Esophagus squamous epithelium (tissue), 5 donors: Measurements from ENCODE around the gene IER2. TPM values are rescaled to one million over a fixed set of nuclear protein-coding genes. Genes with fewer than 3 reads are reported as not detected.
A peak's percentile ranks its signal among the peaks of the same experiment; 100 is the strongest.
"Not testable (repeated sequence)": the region's sequence is repeated elsewhere in the genome, so short reads cannot be mapped to it uniquely, and the experiment has no call there.

Source experiments
- DNase-seq: peaks from one replicate; lab custom pipeline; 2025; lab: John Stamatoyannopoulos, UW
- H3K27ac ChIP-seq, 4 donors: fragments of 200-600 bp; sonication (generic); one replicate each; pipeline ENCODE4 v1.5.1; 2016 to 2019; ENCODE audit warnings: mild to moderate bottlenecking in 1 of 4
- H3K27me3 ChIP-seq, 4 donors: fragments of 200-600 bp; sonication (generic); 1 replicate in 3 of 4; 2 replicates in 1 of 4; pipeline versions ENCODE4 v1.5.1 to v1.6.0; 2017 to 2021; ENCODE audit warnings: antibody characterized with exemption in 1 of 4
- H3K36me3 ChIP-seq, 3 donors: fragments of 200-600 bp; sonication (generic); one replicate each; pipeline ENCODE4 v1.5.1; 2016 to 2019
- H3K4me1 ChIP-seq, 3 donors: fragments of 200-600 bp; sonication (generic); one replicate each; pipeline ENCODE4 v1.5.1; 2017 to 2019
- H3K4me3 ChIP-seq, 4 donors: fragments of 200-600 bp; sonication (generic); 1 replicate in 3 of 4; 2 replicates in 1 of 4; pipeline ENCODE4 v1.5.1; 2016 to 2019; ENCODE audit warnings: mild to moderate bottlenecking in 2 of 4, moderate library complexity in 1 of 4
- H3K9me3 ChIP-seq, 3 donors: fragments of 200-600 bp; sonication (generic); one replicate each; pipeline ENCODE4 v1.5.1; 2016 to 2019
- POLR2A ChIP-seq, 4 donors: fragments of 450-650 bp; IDR thresholded peaks; one replicate each; pipeline ENCODE4 v1.6.1; 2017; ENCODE audit warnings: antibody characterized with exemption in 4 of 4, mild to moderate bottlenecking in 4 of 4, moderate library complexity in 3 of 4
- WGBS, 2 donors: methylation state at CpG; one replicate each; pipeline ENCODE4 v1.1.5; 2018; 5-methylcytosine and 5-hydroxymethylcytosine counted together
- intact Hi-C: fragments of 100-400 bp; cut with DNase I; formaldehyde crosslinking; loops from one replicate; pipeline ENCODE4 v1.15.0; 2022
- total RNA-seq, 4 donors: library from RNA; depleted of rRNA; stranded (reverse); fragments of >200 nt; gene quantifications; one replicate each; pipeline ENCODE4 v1.1.0, GENCODE V29; 2016
- TF ChIP-seq, protein P1 (sequence below), 6 experiments: fragments of 450-650 bp in 4 of 6; fragments of 200-600 bp in 2 of 6; sonication (generic) in 2 of 6; IDR thresholded peaks; one replicate each; pipeline ENCODE4 v1.5.1; 2016 to 2019; ENCODE audit warnings: antibody characterized with exemption in 6 of 6, mild to moderate bottlenecking in 4 of 6, moderate library complexity in 4 of 6
- donor health status: DM: yes; HTN: yes; CAD: no.

IER2 gene
- total RNA-seq, 4 donors from 2014 or later, result 46.5 to 118 (median 76.9) TPM

DNA sequence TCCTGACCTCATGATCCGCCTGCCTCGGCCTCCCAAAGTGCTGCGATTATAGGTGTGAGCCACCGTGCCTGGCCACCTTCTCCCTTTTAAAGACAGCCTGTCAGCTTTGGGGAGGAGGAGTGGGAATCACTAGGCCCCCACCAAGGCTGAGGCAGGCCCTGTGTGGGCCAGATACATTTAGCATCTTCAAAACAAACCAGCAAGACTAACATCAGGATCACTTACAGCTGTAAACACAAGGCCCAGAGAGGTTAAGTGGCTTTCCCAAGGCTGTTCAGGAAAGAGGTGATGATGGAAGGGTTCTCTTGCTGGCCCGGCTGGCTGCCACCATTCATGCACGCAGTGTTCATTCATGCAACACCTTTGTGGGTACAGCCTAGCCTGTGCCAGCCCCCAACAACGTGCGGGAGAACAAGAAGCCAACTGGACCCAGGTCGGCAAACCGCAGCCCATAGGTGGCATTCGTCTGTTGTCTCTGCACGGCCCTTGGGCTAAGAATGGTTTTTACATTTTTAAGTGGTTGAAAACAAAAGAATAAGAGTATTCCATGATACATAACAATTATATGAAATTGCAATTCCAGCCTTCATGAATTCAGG lies 23.0 kb downstream of the IER2 start:
- DNase-seq, result no peak
- whole genome bisulfite sequencing, 2 donors, result 87 to 88% methylated on average over 7 to 8 of the region's 12 CpGs
- H3K4me1 ChIP-seq, result peaks cover 24 to 61% (median 45%) of the 10 kb centered on the region in 3 donors
- no peaks in the 10 kb centered on the region for H3K36me3 ChIP-seq
- no peak for TF ChIP-seq POLR2A (IDR thresholded peaks at IDR 0.05)
- TF ChIP-seq, protein P1, sequence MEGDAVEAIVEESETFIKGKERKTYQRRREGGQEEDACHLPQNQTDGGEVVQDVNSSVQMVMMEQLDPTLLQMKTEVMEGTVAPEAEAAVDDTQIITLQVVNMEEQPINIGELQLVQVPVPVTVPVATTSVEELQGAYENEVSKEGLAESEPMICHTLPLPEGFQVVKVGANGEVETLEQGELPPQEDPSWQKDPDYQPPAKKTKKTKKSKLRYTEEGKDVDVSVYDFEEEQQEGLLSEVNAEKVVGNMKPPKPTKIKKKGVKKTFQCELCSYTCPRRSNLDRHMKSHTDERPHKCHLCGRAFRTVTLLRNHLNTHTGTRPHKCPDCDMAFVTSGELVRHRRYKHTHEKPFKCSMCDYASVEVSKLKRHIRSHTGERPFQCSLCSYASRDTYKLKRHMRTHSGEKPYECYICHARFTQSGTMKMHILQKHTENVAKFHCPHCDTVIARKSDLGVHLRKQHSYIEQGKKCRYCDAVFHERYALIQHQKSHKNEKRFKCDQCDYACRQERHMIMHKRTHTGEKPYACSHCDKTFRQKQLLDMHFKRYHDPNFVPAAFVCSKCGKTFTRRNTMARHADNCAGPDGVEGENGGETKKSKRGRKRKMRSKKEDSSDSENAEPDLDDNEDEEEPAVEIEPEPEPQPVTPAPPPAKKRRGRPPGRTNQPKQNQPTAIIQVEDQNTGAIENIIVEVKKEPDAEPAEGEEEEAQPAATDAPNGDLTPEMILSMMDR (IDR thresholded peaks at IDR 0.05), result no peak
- no peaks in the 10 kb centered on the region for H3K27me3 ChIP-seq
- intact Hi-C loops, result no loop called here
- peak overlapping the region; percentile 88 to 97 (median 93) for H3K27ac ChIP-seq
- H3K9me3 ChIP-seq, result no peaks in the 10 kb centered on the region
- H3K4me3 ChIP-seq, result no peak overlapping the region

DNA sequence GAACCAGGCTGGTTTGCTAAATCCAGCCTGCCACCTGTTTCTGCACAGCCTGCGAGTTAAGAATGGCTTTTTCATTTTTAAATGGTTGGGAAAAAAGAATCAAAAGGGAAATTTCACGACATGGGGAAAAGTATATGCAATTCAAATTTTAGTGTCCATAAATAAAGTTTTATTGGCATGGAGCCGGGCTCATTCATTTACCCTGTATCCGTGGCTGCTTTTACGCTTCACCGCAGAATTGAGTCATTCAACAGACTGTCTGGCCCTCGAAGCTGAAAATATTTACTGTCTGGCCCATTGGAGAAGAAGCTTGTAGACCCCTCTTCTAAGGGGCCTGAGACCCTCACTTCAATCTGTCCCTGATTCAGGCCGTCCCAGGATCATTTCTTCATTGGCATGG lies 26.1 kb downstream of the IER2 start:
- TF ChIP-seq POLR2A (IDR thresholded peaks at IDR 0.05), result no peak
- TF ChIP-seq, protein P1 (IDR thresholded peaks at IDR 0.05), result no peak
- no peaks in the 10 kb centered on the region for H3K36me3 ChIP-seq
- no peaks in the 10 kb centered on the region for H3K9me3 ChIP-seq
- intact Hi-C loops, result no loop called here
- DNase-seq, result no peak
- no peak overlapping the region for H3K27ac ChIP-seq
- H3K4me1 ChIP-seq, result peaks cover 11 to 36% (median 21%) of the 10 kb centered on the region in 3 donors
- 64 to 74% methylated on average over 8 of the region's 8 CpGs for WGBS, 2 donors
- H3K4me3 ChIP-seq, result no peak overlapping the region
- no peaks in the 10 kb centered on the region for H3K27me3 ChIP-seq

DNA sequence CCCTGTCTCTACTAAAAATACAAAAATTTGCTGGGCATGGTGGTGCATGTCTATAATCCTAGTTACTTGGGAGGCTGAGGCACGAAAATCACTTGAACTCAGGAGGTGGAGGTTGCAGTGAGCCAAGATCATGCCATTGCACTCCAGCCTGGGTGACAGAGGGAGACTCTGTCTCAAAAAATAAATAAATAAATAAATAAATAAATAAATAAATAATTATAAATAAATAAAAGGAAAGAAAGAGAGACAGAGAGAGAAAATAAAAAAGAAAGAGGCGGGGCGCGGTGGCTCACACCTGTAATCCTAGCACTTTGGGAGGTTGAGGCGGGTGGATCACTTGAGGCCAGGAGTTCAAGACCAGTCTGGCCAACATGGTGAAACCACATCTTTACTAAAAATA lies 27.4 kb downstream of the IER2 start:
- H3K4me3 ChIP-seq, H3K36me3 ChIP-seq, intact Hi-C loops, H3K9me3 ChIP-seq, DNase-seq, H3K27me3 ChIP-seq, H3K27ac ChIP-seq: not testable (repeated sequence)
- WGBS, 2 donors, result 82 to 83% methylated on average over 5 of the region's 5 CpGs
- peaks cover 6 to 35% (median 18%) of the 10 kb centered on the region in 3 donors for H3K4me1 ChIP-seq

DNA sequence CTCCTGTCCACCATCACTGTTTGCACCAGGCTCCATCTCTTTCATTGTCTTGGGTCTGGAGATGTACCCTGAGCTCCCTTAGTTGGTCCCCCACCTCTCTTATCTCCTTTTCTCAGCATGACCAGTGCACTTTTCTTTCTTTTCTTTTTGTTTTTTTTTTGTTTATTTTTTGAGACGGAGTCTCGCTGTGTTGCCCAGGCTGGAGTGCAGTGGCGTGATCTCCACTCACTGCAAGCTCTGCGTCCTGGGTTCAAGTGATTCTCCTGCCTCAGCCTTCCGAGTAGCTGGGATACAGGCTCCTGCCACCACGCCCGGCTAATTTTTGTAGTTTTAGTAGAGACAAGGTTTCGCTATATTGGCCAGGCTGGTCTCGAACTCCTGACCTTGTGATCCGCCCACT lies 28.1 kb downstream of the IER2 start:
- H3K4me1 ChIP-seq, result peaks cover 4 to 28% (median 11%) of the 10 kb centered on the region in 3 donors
- H3K4me3 ChIP-seq, H3K27me3 ChIP-seq, H3K27ac ChIP-seq, DNase-seq, intact Hi-C loops, H3K36me3 ChIP-seq, H3K9me3 ChIP-seq: not testable (repeated sequence)
- WGBS, 2 donors, result 92 to 93% methylated on average over 10 of the region's 10 CpGs

DNA sequence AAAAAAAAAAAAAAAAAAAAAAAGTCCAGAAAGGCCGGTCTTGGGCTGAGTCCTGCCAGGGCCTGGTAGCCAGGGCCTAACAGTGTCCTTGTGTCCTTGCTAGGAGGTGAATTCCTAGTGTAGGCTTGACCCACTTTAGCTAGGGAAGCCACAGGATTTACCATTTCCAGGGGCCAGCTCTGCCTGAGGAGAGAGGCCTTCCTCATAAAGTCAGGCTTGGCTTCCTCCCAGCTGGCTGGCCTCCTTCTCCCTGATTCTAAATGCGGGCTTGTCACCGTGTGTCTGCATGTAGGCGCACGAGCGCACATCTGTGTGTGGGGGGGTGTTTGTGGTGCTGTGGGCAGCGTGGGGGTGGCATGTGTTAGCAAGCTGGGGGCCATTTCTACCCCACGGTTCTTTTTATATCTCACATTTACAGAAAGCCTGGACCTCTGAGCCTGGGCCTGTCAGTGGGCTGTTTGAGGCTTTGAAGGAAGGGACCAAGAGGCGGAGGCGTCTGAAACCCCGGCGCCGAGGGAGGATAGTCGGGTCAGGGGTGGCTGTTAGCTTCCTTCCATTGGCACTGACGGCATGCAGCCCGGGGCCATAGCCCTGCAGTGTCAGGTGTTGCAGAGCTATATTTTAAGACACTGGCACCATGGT lies 31.7 kb downstream of the IER2 start:
- intact Hi-C loops, result no loop called here
- H3K9me3 ChIP-seq, result no peaks in the 10 kb centered on the region
- peak overlapping the region in 1 of 4 donors; percentile 29 for H3K27ac ChIP-seq
- TF ChIP-seq, protein P1 (IDR thresholded peaks at IDR 0.05), result no peak
- TF ChIP-seq POLR2A (IDR thresholded peaks at IDR 0.05), result no peak
- H3K4me3 ChIP-seq, result no peak overlapping the region
- WGBS, 2 donors, result 20 to 30% methylated on average over 1 to 8 of the region's 16 CpGs
- no peaks in the 10 kb centered on the region for H3K36me3 ChIP-seq
- DNase-seq, result no peak
- H3K4me1 ChIP-seq, result peaks cover 4 to 18% (median 10%) of the 10 kb centered on the region in 3 donors
- H3K27me3 ChIP-seq, result no peaks in the 10 kb centered on the region

DNA sequence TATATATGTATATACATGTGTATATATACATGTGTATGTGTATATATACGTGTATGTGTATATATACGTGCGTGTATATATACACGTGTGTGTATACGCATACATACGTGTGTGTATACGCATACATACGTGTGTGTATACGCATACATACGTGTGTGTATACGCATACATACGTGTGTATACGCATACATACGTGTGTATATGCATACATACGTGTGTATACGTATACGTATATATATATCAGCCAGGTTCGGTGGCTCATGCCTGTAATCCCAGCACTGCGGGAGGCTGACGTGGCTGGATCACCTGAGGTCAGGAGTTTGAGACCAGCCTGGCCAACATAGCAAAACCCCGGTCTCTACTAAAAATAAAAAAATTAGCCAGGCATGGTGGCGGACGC lies 34.7 kb downstream of the IER2 start:
- peaks cover 4 to 18% (median 10%) of the 10 kb centered on the region in 3 donors for H3K4me1 ChIP-seq
- H3K27ac ChIP-seq, intact Hi-C loops, H3K27me3 ChIP-seq, H3K4me3 ChIP-seq, DNase-seq, H3K36me3 ChIP-seq, H3K9me3 ChIP-seq: not testable (repeated sequence)
- WGBS, 2 donors, result 48 to 55% methylated on average over 8 to 22 of the region's 23 CpGs

DNA sequence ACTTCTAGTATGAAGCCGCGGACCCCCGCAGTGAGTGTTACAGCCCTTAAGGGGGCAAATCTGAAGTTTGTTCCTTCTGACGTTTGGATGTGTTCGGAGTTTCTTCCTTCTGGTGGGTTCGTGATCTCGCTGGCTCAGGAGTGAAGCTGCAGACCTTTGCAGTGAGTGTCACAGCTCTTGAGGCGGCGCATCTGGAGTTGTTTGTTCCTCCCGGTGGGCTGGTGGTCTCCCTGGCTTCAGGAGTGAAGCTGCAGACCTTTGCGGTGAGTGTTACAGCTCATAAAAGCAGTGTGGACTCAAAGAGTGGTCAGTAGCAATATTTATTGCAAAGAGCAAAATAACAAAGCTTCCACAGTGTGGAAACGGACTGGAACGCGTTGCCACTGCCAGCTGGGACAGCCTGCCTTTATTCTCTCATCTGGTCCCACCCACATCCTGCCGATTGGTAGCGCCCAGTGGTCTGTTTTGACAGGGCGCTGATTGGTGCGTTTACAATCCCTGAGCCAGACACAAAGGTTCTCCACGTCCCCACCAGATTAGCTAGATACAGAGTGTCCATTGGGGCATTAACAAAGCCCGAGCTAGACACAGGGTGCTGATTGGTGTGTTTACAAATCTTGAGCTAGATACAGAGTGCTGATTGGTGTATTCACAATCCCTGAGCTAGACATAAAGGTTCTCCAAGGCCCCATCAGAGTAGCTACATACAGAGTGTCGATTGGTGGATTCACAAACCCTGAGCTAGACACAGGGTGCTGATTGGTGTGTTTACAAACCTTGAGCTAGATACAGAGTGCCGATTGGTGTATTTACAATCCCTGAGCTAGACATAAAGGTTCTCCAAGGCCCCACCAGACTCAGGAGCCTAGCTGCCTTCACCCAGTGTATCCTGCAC lies 35.8 kb downstream of the IER2 start:
- intact Hi-C loops, H3K27ac ChIP-seq, H3K27me3 ChIP-seq, H3K4me3 ChIP-seq, H3K36me3 ChIP-seq, H3K9me3 ChIP-seq, DNase-seq: not testable (repeated sequence)
- peaks cover 4 to 16% (median 10%) of the 10 kb centered on the region in 3 donors for H3K4me1 ChIP-seq
- WGBS, 2 donors, result 60 to 80% methylated on average over 11 to 12 of the region's 22 CpGs

DNA sequence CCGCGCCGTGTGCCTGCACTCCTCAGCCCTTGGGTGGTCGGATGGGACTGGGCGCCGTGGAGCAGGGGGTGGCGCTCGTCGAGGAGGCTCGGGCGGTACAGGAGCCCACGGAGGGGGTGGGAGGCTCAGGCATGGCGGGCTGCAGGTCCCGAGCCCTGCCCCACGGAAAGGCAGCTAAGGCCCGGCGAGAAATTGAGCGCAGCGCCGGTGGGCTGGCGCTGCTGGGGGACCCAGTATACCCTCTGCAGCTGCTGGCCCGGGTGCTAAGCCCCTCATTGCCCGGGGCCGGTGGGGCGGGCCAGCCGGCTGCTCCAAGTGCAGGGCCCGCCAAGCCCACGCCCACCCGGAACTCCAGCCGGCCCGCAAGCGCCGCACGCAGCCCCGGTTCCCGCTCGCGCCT lies 36.5 kb downstream of the IER2 start:
- H3K4me1 ChIP-seq, H3K4me3 ChIP-seq, H3K9me3 ChIP-seq, H3K36me3 ChIP-seq, intact Hi-C loops, H3K27me3 ChIP-seq, DNase-seq, H3K27ac ChIP-seq: not testable (repeated sequence)
- 83% methylated on average over 6 of the region's 38 CpGs; no CpG with 5 or more reads in 1 of the 2 donors for WGBS, 2 donors
